GM21717 (cell line): Measurements from ENCODE around the gene FGF5.

Experiments used
- ATAC-seq: cut with Tn5 transposase; IDR thresholded peaks from one replicate; pipeline ENCODE4 v1.9.1; 2021; ENCODE audit warnings: mild to moderate bottlenecking, moderate library complexity; ENCODE audit not compliant: unreplicated experiment

FGF5 gene

DNA sequence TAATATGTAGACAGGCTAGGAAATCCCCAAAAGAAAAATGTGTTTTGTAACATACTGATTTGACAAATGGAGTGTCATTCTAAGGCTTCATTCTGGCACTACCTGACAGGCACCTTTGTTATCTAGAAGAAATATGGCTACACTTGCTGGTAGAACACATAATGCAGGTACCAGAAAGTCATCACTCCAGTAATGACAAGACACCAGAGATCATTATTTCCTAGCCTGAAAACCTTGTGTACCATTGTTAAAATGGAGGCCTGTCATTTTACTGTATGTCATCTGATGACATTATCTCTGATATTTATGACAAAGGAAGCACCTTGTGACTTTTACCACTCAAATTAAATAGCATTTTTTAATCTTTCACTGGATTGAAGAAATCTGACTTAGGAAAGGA, 13.5 kb upstream of the FGF5 start:
- ATAC-seq, result no peak

DNA sequence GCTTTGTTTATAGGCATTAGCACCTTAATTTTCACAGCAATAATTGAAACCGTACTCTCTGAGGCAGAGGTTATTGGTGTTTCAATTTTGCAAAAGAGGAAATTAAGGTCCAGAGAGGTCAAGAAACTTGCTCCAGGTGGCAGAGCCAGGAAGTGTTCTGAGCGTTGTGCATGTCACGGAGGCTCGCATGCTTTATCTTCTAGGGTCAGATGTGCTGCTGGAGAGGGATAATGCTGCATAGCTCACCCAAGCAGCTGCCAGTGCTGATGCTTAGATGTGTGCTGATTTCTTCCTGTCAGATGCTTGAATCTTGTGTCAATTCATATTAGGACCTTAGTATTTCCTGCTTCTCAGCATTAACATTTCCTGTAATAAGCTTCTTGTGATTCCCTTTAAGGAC, 13.0 kb upstream of the FGF5 start:
- no peak for ATAC-seq

- no peak for ATAC-seq
Measured at GRCh38 chr4:80254114-80254513, 12.3 kb upstream of the FGF5 start.

- ATAC-seq, result no peak
Measured at GRCh38 chr4:80255329-80256095, 11.0 kb upstream of the FGF5 start.

DNA sequence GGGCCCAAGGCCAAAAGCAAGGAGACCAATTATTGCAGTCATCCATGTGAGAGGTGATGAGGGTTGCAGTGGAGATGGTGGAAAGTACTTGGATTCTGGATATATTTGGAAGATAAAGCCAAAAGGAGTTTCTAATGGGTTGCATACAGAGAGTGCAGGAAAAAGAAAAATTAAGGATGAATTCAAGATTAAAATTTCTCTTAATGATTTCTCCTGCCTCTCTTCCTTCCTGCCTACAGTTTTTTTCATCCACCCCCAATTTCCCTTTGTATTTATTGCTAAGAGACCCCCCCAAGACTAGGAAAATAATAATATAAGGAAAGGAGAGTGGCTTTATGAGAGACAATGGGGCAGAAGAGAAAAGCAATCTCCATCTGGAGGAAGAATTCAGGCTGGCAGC, 8.6 kb upstream of the FGF5 start:
- ATAC-seq, result no peak

DNA sequence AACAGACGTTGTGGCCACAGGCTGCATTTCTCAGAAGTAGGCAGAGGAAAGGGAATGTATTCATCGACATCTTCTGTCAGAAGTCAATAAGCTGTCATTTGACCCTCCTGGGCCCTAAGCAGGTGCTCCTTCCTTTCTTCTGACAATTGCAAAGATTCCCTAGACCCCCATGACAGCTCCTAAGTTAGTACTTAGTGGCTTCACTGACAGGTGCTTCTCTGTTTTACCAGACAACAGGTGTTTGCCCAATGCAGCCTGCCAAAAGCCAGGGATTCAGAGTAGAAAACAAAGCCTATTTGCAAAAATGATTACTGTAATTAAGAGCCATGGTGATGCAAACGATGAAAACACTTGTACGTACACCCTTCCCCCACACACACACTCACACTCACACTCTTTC, 7.5 kb upstream of the FGF5 start:
- no peak for ATAC-seq

- ATAC-seq, result no peak
Measured at GRCh38 chr4:80259817-80260216, 6.6 kb upstream of the FGF5 start.

GRCh38 chr4:80261989-80262600, 4.4 kb upstream of the FGF5 start:
- no peak for ATAC-seq

- ATAC-seq, result no peak
Measured at GRCh38 chr4:80263541-80264351, 2.7 kb upstream of the FGF5 start.

DNA sequence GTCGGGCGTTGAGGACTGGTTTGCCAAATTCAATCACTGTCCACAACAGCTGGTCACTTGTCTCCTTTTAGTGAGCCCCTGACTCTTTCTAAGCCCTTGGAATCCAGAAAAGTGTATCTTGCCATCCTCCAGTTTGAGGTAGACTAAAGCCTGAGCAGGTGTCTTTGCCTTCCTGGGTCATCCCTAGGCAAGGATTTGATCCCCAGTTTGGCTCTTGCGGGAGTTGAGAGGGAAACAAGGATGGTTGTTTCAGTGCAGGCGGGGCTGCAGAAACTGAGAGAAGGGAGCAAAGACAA, 2.2 kb upstream of the FGF5 start:
- no peak for ATAC-seq

GRCh38 chr4:80264825-80265224, 1.6 kb upstream of the FGF5 start:
- no peak for ATAC-seq

- no peak for ATAC-seq
Measured at GRCh38 chr4:80265571-80266252, 752 bp upstream of the FGF5 start.

DNA sequence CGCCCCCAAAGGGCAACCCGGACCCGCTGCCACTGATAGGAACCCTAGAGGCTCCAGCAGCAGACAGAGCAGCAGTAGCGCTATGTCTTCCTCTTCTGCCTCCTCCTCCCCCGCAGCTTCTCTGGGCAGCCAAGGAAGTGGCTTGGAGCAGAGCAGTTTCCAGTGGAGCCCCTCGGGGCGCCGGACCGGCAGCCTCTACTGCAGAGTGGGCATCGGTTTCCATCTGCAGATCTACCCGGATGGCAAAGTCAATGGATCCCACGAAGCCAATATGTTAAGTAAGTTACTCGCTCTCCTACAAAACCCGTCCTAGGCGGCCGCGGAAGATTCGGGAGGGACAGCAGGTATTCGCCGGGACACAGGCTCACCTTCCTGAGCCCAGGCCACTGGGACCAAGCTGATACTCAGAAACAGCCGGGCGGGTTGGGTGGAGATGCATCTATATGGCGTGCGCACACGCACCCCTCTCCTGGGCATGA, 477 bp downstream of the FGF5 start:
- ATAC-seq, result no peak

GRCh38 chr4:80268081-80268823, 1.8 kb downstream of the FGF5 start:
- ATAC-seq, result no peak

- no peak for ATAC-seq
Measured at GRCh38 chr4:80268936-80269335, 2.5 kb downstream of the FGF5 start.

DNA sequence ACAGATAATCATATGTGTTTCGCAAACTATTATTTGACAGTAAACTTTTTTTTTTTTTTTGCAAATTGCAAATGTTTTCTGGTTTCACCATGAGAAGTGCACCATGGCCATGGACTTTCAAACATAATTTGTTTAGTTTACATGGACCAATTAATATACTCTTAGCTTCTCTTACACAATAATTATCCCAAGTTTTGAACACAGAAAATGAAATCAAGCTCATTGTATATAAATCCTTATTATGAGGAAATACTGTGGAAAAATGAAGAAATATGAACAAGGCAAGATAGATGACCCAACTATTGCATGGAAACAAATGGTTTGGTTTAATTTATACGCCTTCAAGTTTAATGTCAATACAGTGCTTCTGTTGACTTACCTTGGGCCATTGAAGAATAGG, 3.9 kb downstream of the FGF5 start:
- no peak for ATAC-seq

GRCh38 chr4:80270868-80271267, 4.4 kb downstream of the FGF5 start:
- ATAC-seq, result no peak

- no peak for ATAC-seq
Measured at GRCh38 chr4:80271801-80272200, 5.3 kb downstream of the FGF5 start.

DNA sequence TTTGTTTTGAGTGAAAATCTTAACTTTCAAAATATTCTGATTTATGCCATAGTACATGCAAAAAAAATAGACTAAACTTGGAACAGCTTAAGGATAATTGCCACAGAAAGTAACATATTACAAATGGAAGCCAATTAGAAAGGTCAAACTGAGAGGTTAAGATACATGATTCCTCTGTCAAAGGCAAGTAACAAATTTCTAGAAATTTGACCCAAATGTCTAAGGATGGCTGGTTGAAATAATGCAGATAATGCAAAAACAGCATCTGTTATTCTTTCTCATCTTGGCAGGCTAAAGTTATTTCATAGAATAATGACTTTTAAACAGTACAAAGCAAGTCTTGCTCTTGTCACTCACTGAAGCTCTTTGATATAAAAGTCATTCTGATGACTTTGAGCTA, 10.5 kb downstream of the FGF5 start:
- no peak for ATAC-seq

DNA sequence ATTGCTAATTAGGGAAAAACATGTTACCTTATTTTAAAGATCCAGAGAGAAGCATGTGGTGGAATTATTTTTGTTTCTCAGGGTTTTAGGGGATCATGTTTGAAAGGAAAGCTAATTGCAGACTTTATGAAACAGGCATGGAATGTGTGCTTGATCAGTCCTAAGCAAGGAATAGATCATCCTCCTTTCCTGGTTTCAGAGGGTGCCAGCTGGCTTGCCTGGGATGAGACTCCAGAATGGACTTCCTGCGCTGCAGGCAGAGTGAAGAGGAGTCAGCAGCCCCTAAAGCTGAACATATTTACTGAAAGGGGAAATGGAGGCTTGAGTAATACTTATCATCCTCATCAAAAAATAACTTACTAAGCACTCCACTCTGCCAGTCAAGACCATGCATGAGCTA, 13.3 kb downstream of the FGF5 start:
- ATAC-seq, result no peak

DNA sequence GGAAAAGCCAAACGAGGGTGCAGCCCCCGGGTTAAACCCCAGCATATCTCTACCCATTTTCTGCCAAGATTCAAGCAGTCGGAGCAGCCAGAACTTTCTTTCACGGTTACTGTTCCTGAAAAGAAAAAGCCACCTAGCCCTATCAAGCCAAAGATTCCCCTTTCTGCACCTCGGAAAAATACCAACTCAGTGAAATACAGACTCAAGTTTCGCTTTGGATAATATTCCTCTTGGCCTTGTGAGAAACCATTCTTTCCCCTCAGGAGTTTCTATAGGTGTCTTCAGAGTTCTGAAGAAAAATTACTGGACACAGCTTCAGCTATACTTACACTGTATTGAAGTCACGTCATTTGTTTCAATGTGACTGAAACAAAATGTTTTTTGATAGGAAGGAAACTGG, 20.0 kb downstream of the FGF5 start:
- ATAC-seq, result no peak
